Suprapubic skin (tissue), 2 donors: Measurements from ENCODE around the gene FCMR.

Experiments
- EP300 ChIP-seq: sonication (generic); formaldehyde crosslinking; IDR thresholded peaks from one replicate; pipeline ENCODE4 v1.6.1; 2017; ENCODE audit warnings: antibody characterized with exemption
- POLR2A ChIP-seq, 2 donors: fragments of 450-650 bp; IDR thresholded peaks; one replicate each; pipeline ENCODE4 v1.6.1; 2017; ENCODE audit warnings: antibody characterized with exemption in 2 of 2, mild to moderate bottlenecking in 2 of 2, moderate library complexity in 2 of 2

DNA sequence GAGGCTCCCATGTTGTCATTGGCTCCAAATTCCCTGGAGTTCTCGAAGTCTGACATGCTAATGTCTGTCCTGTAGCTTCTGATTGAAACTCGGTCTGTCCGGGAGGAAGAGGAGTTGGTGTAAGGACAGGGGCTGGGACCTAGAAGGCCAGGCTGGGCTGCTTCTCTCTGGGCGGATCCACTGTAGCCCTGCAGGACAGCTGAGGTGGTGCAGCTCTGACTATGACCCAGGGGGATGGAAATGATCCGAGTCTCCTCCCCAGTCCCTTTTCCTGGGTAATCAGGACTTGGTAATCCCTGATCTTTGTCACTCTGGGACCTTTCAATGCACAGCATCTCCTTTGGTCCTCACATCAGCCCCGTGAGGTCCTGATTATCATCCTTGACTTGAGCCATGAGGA is 10.0 kb upstream of the FCMR start:
- no peak for TF ChIP-seq EP300
- no peak for TF ChIP-seq POLR2A (IDR thresholded peaks at IDR 0.05)
